Astrocyte (in vitro differentiated cells and primary cell): ENCODE data around the gene ZBTB33.

Experiments
- EZH2 ChIP-seq: IDR thresholded peaks from 2 replicates; pipeline ENCODE4 v1.6.1; 2012; ENCODE audit warnings: mild to moderate bottlenecking, low read length, inconsistent platforms; ENCODE audit not compliant: insufficient read depth
- TF ChIP-seq, protein P1 (sequence below): IDR thresholded peaks from 2 replicates; pipeline ENCODE4 v1.5.1; 2011; ENCODE audit warnings: low read depth, mild to moderate bottlenecking, inconsistent platforms, low read length, moderate library complexity; ENCODE audit not compliant: insufficient read depth

GRCh38 chrX:120269373-120270035, 18.9 kb downstream of the ZBTB33 start:
- TF ChIP-seq, protein P1, sequence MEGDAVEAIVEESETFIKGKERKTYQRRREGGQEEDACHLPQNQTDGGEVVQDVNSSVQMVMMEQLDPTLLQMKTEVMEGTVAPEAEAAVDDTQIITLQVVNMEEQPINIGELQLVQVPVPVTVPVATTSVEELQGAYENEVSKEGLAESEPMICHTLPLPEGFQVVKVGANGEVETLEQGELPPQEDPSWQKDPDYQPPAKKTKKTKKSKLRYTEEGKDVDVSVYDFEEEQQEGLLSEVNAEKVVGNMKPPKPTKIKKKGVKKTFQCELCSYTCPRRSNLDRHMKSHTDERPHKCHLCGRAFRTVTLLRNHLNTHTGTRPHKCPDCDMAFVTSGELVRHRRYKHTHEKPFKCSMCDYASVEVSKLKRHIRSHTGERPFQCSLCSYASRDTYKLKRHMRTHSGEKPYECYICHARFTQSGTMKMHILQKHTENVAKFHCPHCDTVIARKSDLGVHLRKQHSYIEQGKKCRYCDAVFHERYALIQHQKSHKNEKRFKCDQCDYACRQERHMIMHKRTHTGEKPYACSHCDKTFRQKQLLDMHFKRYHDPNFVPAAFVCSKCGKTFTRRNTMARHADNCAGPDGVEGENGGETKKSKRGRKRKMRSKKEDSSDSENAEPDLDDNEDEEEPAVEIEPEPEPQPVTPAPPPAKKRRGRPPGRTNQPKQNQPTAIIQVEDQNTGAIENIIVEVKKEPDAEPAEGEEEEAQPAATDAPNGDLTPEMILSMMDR: no peak
- TF ChIP-seq EZH2: no peak
